ENCODE results near the gene MLXIPL. TPM values are rescaled to one million over a fixed set of nuclear protein-coding genes. Genes with fewer than 3 reads are reported as not detected.

Gene MLXIPL
- total RNA-seq, 1 donor: 0.72 TPM

DNA sequence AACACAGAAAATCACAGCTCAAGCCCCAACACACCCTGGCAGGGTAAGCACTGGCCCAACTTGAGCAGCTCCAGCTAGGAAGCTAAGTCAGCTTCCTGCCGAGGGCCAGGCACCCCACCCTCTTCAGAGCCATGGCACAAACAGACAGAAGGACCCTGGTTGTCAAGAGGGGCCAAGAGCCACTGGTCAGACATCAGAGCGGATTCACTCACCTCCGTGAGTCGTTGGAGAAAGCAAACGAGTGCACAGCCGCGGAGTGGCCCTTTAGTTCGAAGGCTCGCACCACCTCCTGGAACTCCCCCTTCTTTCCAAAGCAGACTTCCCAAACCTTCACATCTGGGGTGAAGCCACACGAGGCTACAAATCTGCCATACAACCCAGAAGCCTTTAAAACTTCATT lies 53.3 kb downstream of the MLXIPL start:
- H3K27me3 ChIP-seq (ENCODE audit: insufficient read depth, low read length): no peaks in the 10 kb centered on the region
- no peak overlapping the region for H3K27ac ChIP-seq (ENCODE audit: low read depth, low read length)
- H3K36me3 ChIP-seq (ENCODE audit: insufficient read depth, low read length): peaks cover 63% of the 10 kb centered on the region
- no peak overlapping the region for H3K4me3 ChIP-seq (ENCODE audit: insufficient read depth, low read length)
- H2AFZ ChIP-seq (ENCODE audit: low read length): no peak overlapping the region
- peaks cover 33% of the 10 kb centered on the region for H4K20me1 ChIP-seq (ENCODE audit: insufficient read depth, low read length)
- peak; percentile 30 for DNase-seq (ENCODE audit: insufficient read length, low spot score, missing footprints)
- TF ChIP-seq, protein P1, sequence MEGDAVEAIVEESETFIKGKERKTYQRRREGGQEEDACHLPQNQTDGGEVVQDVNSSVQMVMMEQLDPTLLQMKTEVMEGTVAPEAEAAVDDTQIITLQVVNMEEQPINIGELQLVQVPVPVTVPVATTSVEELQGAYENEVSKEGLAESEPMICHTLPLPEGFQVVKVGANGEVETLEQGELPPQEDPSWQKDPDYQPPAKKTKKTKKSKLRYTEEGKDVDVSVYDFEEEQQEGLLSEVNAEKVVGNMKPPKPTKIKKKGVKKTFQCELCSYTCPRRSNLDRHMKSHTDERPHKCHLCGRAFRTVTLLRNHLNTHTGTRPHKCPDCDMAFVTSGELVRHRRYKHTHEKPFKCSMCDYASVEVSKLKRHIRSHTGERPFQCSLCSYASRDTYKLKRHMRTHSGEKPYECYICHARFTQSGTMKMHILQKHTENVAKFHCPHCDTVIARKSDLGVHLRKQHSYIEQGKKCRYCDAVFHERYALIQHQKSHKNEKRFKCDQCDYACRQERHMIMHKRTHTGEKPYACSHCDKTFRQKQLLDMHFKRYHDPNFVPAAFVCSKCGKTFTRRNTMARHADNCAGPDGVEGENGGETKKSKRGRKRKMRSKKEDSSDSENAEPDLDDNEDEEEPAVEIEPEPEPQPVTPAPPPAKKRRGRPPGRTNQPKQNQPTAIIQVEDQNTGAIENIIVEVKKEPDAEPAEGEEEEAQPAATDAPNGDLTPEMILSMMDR (IDR thresholded peaks at IDR 0.05; ENCODE audit: extremely low read depth, low read depth, low read length): no peak
- H3K9me3 ChIP-seq (ENCODE audit: low read depth, low read length): no peaks in the 10 kb centered on the region
- H3K4me2 ChIP-seq (ENCODE audit: insufficient read depth, low read length): no peak overlapping the region
- peaks cover 4% of the 10 kb centered on the region for H3K4me1 ChIP-seq (ENCODE audit: insufficient read depth, low read length)
- peaks cover 17% of the 10 kb centered on the region for H3K79me2 ChIP-seq (ENCODE audit: insufficient read depth, low read length)

DNA sequence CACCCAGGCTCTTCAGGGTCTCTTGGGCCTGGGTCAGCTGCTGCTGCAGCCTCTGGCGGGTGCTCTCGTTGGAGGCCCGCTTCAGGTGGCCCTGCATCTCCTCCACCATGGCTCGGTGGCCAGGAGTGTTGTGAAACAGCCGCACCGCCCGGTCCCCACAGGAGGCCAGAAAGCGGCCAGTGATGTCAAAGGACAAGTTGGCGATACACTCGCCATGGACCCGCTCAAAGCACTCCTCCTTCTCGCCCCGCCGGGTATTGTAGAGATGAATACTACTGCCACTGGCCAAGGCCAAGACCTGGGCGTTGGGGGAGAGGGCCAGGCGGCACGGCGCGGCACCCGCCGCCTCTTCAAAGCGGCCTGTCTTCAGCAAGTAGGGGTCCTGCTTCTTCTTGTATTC lies 53.8 kb downstream of the MLXIPL start:
- no peak overlapping the region for H2AFZ ChIP-seq (ENCODE audit: low read length)
- DNase-seq (ENCODE audit: insufficient read length, low spot score, missing footprints): peak; percentile 37
- no peak overlapping the region for H3K27ac ChIP-seq (ENCODE audit: low read depth, low read length)
- H3K4me2 ChIP-seq (ENCODE audit: insufficient read depth, low read length): no peak overlapping the region
- H3K36me3 ChIP-seq (ENCODE audit: insufficient read depth, low read length): peaks cover 59% of the 10 kb centered on the region
- peaks cover 7% of the 10 kb centered on the region for H3K4me1 ChIP-seq (ENCODE audit: insufficient read depth, low read length)
- H3K79me2 ChIP-seq (ENCODE audit: insufficient read depth, low read length): peaks cover 12% of the 10 kb centered on the region
- no peaks in the 10 kb centered on the region for H3K27me3 ChIP-seq (ENCODE audit: insufficient read depth, low read length)
- TF ChIP-seq, protein P1 (IDR thresholded peaks at IDR 0.05; ENCODE audit: extremely low read depth, low read depth, low read length): no peak
- H3K4me3 ChIP-seq (ENCODE audit: insufficient read depth, low read length): no peak overlapping the region
- H4K20me1 ChIP-seq (ENCODE audit: insufficient read depth, low read length): peaks cover 32% of the 10 kb centered on the region
- no peaks in the 10 kb centered on the region for H3K9me3 ChIP-seq (ENCODE audit: low read depth, low read length)

DNA sequence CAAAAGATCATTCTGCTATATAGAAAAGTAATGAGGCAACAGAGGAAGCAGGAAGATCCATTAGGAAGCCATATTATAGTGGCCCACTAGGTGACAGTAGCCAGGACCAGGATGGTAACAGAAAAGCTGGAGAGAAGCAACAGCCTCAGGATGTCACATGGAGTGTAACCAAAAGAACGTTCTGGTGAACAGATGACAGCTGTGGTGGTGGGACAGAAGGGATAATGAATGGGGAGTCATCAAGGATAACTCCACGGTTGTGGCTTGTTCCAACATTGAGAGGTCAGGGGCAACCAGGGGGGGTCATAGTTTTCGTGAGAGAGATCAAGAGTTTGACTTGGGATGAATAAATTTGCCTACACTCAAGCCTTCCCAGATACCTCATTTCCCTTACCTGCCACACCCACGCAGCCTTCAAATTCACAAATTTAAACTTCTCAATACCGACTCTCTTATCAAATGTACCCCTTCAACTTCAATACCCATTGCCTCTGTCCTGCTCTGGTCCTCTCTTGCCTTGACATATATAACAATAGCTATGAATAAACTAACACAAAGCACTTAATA lies 55.2 kb downstream of the MLXIPL start:
- Histone ChIP-seq H3K36me3 (ENCODE audit: insufficient read depth, low read length) (peaks cover 52% of the 10 kb centered on the region), H4K20me1 (ENCODE audit: insufficient read depth, low read length) (peaks cover 23% of the 10 kb centered on the region)
- no peak for DNase-seq (ENCODE audit: insufficient read length, low spot score, missing footprints)

More for the DNA sequence above, 55.2 kb downstream of the MLXIPL start:
- H3K4me2 ChIP-seq (ENCODE audit: insufficient read depth, low read length): no peak overlapping the region
- H3K4me3 ChIP-seq (ENCODE audit: insufficient read depth, low read length): no peak overlapping the region
- TF ChIP-seq, protein P1 (IDR thresholded peaks at IDR 0.05; ENCODE audit: extremely low read depth, low read depth, low read length): no peak
- H2AFZ ChIP-seq (ENCODE audit: low read length): no peak overlapping the region
- H3K79me2 ChIP-seq (ENCODE audit: insufficient read depth, low read length): peaks cover 5% of the 10 kb centered on the region
- H3K27me3 ChIP-seq (ENCODE audit: insufficient read depth, low read length): no peaks in the 10 kb centered on the region
- H3K27ac ChIP-seq (ENCODE audit: low read depth, low read length): no peak overlapping the region
- H3K9me3 ChIP-seq (ENCODE audit: low read depth, low read length): no peaks in the 10 kb centered on the region
- peaks cover 8% of the 10 kb centered on the region for H3K4me1 ChIP-seq (ENCODE audit: insufficient read depth, low read length)
